SK-N-MC (cell line): ENCODE measurements around the gene OTOS.

ENCODE experiments used
- EZH2 ChIP-seq: fragments of 200-600 bp; sonication (generic); IDR thresholded peaks from one replicate; pipeline ENCODE4 v1.6.1; 2017; ENCODE audit warnings: antibody characterized with exemption
- FOXP2 ChIP-seq: optimal IDR thresholded peaks from 2 replicates; pipeline ENCODE3; 2011; ENCODE audit warnings: mild to moderate bottlenecking, moderate library complexity; ENCODE audit not compliant: insufficient read depth; ENCODE audit errors: extremely low read length, control extremely low read depth
- POLR2AphosphoS5 ChIP-seq: IDR thresholded peaks from 2 replicates; pipeline ENCODE4 v1.6.1; 2012; ENCODE audit warnings: mild to moderate bottlenecking, low read depth, low read length, borderline replicate concordance

DNA sequence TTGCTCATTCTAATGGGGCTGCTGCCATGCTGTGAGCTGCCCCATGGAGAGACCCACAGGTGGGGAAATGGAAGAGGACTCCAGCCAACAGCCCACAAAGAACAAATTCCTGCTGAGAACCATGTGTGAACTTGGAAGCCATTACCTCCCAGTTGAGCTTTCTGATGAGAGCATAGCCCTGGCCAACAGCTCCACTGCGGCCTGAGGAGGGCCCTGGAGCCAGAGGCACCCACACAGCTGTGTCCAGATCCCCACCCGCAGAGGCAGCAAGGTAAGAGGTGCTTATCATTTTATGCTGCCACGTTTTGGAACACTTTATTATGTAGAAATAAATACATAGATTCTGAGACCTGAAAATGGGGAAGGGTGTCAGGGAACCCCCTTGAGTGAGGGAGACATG, 44.2 kb upstream of the OTOS start:
- no peak for TF ChIP-seq EZH2
- no peak for TF ChIP-seq POLR2AphosphoS5
- TF ChIP-seq FOXP2, result no peak
